Heart left ventricle (tissue), 13 donors: Measurements from ENCODE around the gene COL2A1.

ENCODE experiments used
- CTCF ChIP-seq, 12 donors: fragments of 200-600 bp; sonication (generic) in 4 of 12; IDR thresholded peaks; one replicate each; pipeline versions ENCODE4 v1.5.0 to v1.8.0; 2018 to 2022; ENCODE audit warnings: antibody characterized with exemption in 12 of 12, mild to moderate bottlenecking in 5 of 12
- POLR2A ChIP-seq, 2 donors: fragments of 450-650 bp; IDR thresholded peaks; one replicate each; pipeline ENCODE4 v1.6.1; 2017; ENCODE audit warnings: antibody characterized with exemption in 2 of 2, mild to moderate bottlenecking in 2 of 2, moderate library complexity in 2 of 2
- donor health status: ischemic (EF 13 %, LVEDD 7.1; RV severe dilation, severe dysfunction).
- donor health status: DM: no; HTN: yes; CAD: no.
- donor health status: DM: no; HTN: no; CAD: no.
- donor health status: ischemic (EF 25% LVEDD 6.9; RV normal size, moderate dysfunction).
- donor health status: ischemic (EF 25% LVEDD 5.7; RV mildly dilated, moderate dysfunction).
- donor health status: ischemic (EF 35%, LVEDD 5.7; RV mildly dilated, moderate dysfunction).
- donor health status: nonischemic (EF 11% LVEDD 7.7; RV severe dilation, severe dysfunction).
- donor health status: DM: yes; HTN: yes; CAD: no.
- donor health status: PGD.
- donor health status: ischemic (EF 29% LVEDD 5.4; RV normal size, mild dysfunction).
- donor health status: nonischemic (EF 23%, LVEDD 6.1; RV moderate dilation, normal function).

GRCh38 chr12:48032597-48032996 is 28.3 kb upstream of the COL2A1 start:
- no peak for TF ChIP-seq POLR2A (IDR thresholded peaks at IDR 0.05)
- TF ChIP-seq CTCF (IDR thresholded peaks at IDR 0.05), result no peak
